GM12878 (cell line): ENCODE results near the gene HLA-DMA. TPM values are rescaled to one million over a fixed set of nuclear protein-coding genes. Genes with fewer than 3 reads are reported as not detected.

Source experiments
- ATAC-seq: fragments of 200-7000 bp; cut with Tn5 transposase; 3 replicates; pipeline ENCODE4 v1.9.1; 2020; ENCODE audit warnings: mild to moderate bottlenecking, moderate library complexity
- BruUV-seq: library from RNA; stranded (reverse); fragments of 400-500 nt; replicated peaks from 2 replicates; lab custom pipeline; 2021; lab: Mats Ljungman, UMichigan
- CTCF ChIA-PET: fragments of 300-600 bp; sonication (Branson Sonifier 250); formaldehyde crosslinking; extraction: SDS; loops from one replicate; lab custom pipeline; 2021; ENCODE audit warnings: inconsistent platforms; lab: Yijun Ruan, JAX
- POLR2A ChIA-PET: fragments of 350-600 bp; formaldehyde crosslinking; extraction: SDS; loops from one replicate; lab custom pipeline; 2021; ENCODE audit warnings: inconsistent platforms; lab: Charles Lee
- RAD21 ChIA-PET: fragments of 300-600 bp; sonication (Branson Sonifier 250); formaldehyde crosslinking; loops from one replicate; lab custom pipeline; 2023; ENCODE audit warnings: antibody characterized with exemption; ENCODE audit not compliant: unreplicated experiment; lab: Charles Lee
- SMC1A ChIA-PET: fragments of 300-600 bp; sonication (Branson Sonifier 250); formaldehyde crosslinking; loops from one replicate; lab custom pipeline; 2023; ENCODE audit not compliant: unreplicated experiment, uncharacterized antibody; lab: Charles Lee
- DNase-seq: peaks from one replicate; pipeline ENCODE4 v3.0.0-alpha.2; 2011; ENCODE audit warnings: low read depth, low spot score
- FAIRE-seq: peaks from 3 replicates; lab custom pipeline; 2011; peaks lifted over from hg19 to GRCh38; lab: Jason Lieb, UNC
- H2AFZ ChIP-seq: 2 replicates; pipeline ENCODE4 v1.6.0; 2011; ENCODE audit warnings: low read depth, low read length, control low read depth; ENCODE audit not compliant: control insufficient read depth
- H3K27ac ChIP-seq: 2 replicates; pipeline ENCODE4 v1.5.1; 2011; ENCODE audit warnings: control low read depth; ENCODE audit not compliant: control insufficient read depth, insufficient read depth
- H3K27me3 ChIP-seq, 2 experiments: replicated peaks in 1 of 2; 2 replicates each; pipeline versions ENCODE4 v1.6.0 to v1.6.1; 2011; ENCODE audit warnings: low read length in 1 of 2; ENCODE audit not compliant: control insufficient read depth in 2 of 2, insufficient read depth in 2 of 2
- H3K36me3 ChIP-seq, 2 experiments: 2 replicates each; pipeline ENCODE4 v1.5.1; 2011; ENCODE audit warnings: low read length in 1 of 2; ENCODE audit not compliant: control insufficient read depth in 2 of 2, insufficient read depth in 2 of 2
- H3K4me1 ChIP-seq: 2 replicates; pipeline ENCODE4 v1.6.1; 2011; ENCODE audit warnings: mild to moderate bottlenecking, low read length, moderate library complexity, mixed read lengths; ENCODE audit not compliant: control insufficient read depth, insufficient read depth
- H3K4me2 ChIP-seq: 2 replicates; pipeline ENCODE4 v1.6.0; 2011; ENCODE audit warnings: control low read depth; ENCODE audit not compliant: control insufficient read depth, insufficient read depth
- H3K4me3 ChIP-seq: fragments of 200-600 bp; sonication (generic); 2 replicates; pipeline ENCODE4 v1.5.1; 2016
- H3K79me2 ChIP-seq: 2 replicates; pipeline ENCODE4 v1.6.0; 2011; ENCODE audit warnings: low read length; ENCODE audit not compliant: control insufficient read depth, insufficient read depth
- H3K9ac ChIP-seq: 2 replicates; pipeline ENCODE4 v1.8.0; 2011; ENCODE audit warnings: low read length, control low read depth, mixed read lengths; ENCODE audit not compliant: control insufficient read depth, insufficient read depth
- H3K9me3 ChIP-seq: replicated peaks from 3 replicates; pipeline ENCODE4 v1.5.1; 2011; ENCODE audit warnings: mild to moderate bottlenecking, low read length; ENCODE audit not compliant: control insufficient read depth, insufficient read depth
- H4K20me1 ChIP-seq: 2 replicates; pipeline ENCODE4 v1.6.0; 2011; ENCODE audit not compliant: control insufficient read depth, insufficient read depth
- BCL11A ChIP-seq: IDR thresholded peaks from 2 replicates; pipeline ENCODE4 v1.6.1; 2011; ENCODE audit warnings: low read depth, low read length
- EZH2 ChIP-seq: IDR thresholded peaks from 2 replicates; pipeline ENCODE4 v1.6.1; 2012; ENCODE audit warnings: low read depth, mild to moderate bottlenecking, control low read depth, inconsistent platforms, low read length, borderline replicate concordance; ENCODE audit not compliant: control insufficient read depth
- MTA3 ChIP-seq: IDR thresholded peaks from 2 replicates; pipeline ENCODE4 v1.6.1; 2012; ENCODE audit warnings: low read length, inconsistent platforms, borderline replicate concordance
- POLR2AphosphoS2 ChIP-seq: IDR thresholded peaks from 2 replicates; pipeline ENCODE4 v1.6.1; 2011; ENCODE audit warnings: low read depth, mild to moderate bottlenecking, low read length, improper control_type of control experiment, moderate library complexity
- POLR2AphosphoS5 ChIP-seq: IDR thresholded peaks from 2 replicates; pipeline ENCODE4 v1.6.1; 2011; ENCODE audit warnings: mild to moderate bottlenecking, low read length, inconsistent platforms
- POU2F2 ChIP-seq: IDR thresholded peaks from 3 replicates; pipeline ENCODE4 v1.6.1; 2011; ENCODE audit warnings: low read depth, mild to moderate bottlenecking, low read length, borderline replicate concordance
- SREBF2 ChIP-seq: IDR thresholded peaks from 2 replicates; pipeline ENCODE4 v1.6.1; 2012; ENCODE audit warnings: mild to moderate bottlenecking, low read length
- ZBED1 ChIP-seq: IDR thresholded peaks from 2 replicates; pipeline ENCODE4 v1.6.1; 2016; ENCODE audit warnings: borderline replicate concordance
- WGBS: methylation state at CpG from one replicate; pipeline ENCODE4 v1.1.6; 2016; ENCODE audit warnings: low lambda C conversion rate; ENCODE audit not compliant: insufficient replicate concordance, insufficient coverage; ENCODE audit errors: missing lambda C conversion rate; 5-methylcytosine and 5-hydroxymethylcytosine counted together
- in situ Hi-C: fragments of 300-500 bp; cut with MboI; formaldehyde crosslinking; loops from 9 replicates; pipeline ENCODE4 v1.14.3; 2018; ENCODE audit warnings: mixed read lengths
- intact Hi-C: fragments of 100-400 bp; cut with micrococcal nuclease; formaldehyde crosslinking; loops from one replicate; pipeline ENCODE4 v1.14.2; 2022; ENCODE audit not compliant: unreplicated experiment
- polyA plus RNA-seq, 11 experiments: library from polyadenylated mRNA; depleted of rRNA in 4 of 11; unstranded in 6 of 11; stranded (reverse) in 5 of 11; fragments of >200 nt; fragmentation: Nextera tagmentation in 4 of 11; fragmentation: Illumina TruSeq in 1 of 11; extraction: Ambion mirVana in 4 of 11; extraction: Trizol in 1 of 11; gene quantifications; 1 replicate in 1 of 11; 2 replicates in 10 of 11; pipeline versions ENCODE4 v1.2.1 to v1.2.3, GENCODE V29; 2011 to 2016; ENCODE audit warnings: inconsistent platforms in 2 of 11, missing spikeins in 2 of 11, low read depth in 1 of 11
- total RNA-seq, 4 experiments: library from RNA; depleted of rRNA in 3 of 4; stranded (reverse); fragments of >200 nt in 3 of 4; fragmentation: Illumina TruSeq in 1 of 4; extraction: Trizol in 1 of 4; gene quantifications; 2 replicates each; pipeline versions ENCODE4 v1.2.1 to v1.2.3, GENCODE V29; 2013 to 2021
- TF ChIP-seq, protein P1 (sequence below): fragments of 450-650 bp; IDR thresholded peaks from 2 replicates; pipeline ENCODE4 v1.6.1; 2018; ENCODE audit warnings: borderline replicate concordance, mild to moderate bottlenecking; ENCODE audit not compliant: partially characterized antibody

HLA-DMA gene
- total and polyA plus RNA-seq, 10 of the 15 experiments (the other 5 are each of a cell fraction or from before 2014, with no cell fraction given) = 177 to 552 (median 309) TPM

DNA sequence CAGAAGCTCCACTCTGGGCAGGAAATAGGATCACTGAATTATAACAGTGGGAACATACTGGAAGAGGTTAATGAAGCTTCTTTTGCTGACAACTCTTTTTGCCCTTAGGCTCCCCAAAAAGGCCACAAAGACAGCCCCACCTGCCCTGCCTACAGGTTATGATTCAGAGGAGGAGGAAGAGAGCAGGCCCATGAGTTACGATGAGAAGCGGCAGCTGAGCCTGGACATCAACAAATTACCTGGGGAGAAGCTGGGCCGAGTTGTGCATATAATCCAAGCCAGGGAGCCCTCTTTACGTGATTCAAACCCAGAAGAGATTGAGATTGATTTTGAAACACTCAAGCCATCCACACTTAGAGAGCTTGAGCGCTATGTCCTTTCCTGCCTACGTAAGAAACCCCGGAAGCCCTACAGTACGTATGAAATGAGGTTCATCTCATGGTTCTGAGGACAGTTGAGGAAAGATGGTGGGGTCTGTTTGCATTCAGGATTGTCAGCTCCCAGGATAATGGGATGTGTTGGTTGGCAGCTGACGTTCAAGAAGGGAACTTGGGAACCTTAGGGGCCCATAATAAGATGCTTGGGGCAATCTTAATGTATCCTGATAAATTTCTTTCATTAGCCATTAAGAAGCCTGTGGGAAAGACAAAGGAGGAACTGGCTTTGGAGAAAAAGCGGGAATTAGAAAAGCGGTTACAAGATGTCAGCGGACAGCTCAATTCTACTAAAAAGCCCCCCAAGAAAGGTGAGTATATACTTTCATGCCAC lies 27.0 kb upstream of the HLA-DMA start:
- no peak overlapping the region; the same call in 1 of the 2 replicates for H3K4me2 ChIP-seq
- WGBS = 81% methylated on average over 12 of the region's 12 CpGs
- no peak overlapping the region for H3K4me3 ChIP-seq
- H3K27ac ChIP-seq = no peak overlapping the region
- SMC1A ChIA-PET = interaction anchor here (0.8 to 9.4 kb wide), 7 partner anchors 10 to 98 kb away, joined by 3 to 195 read pairs (median 11); partner anchors contain the start of gene HLA-DMA
- in situ Hi-C loops (no loop called here), intact Hi-C loops (no loop called here)
- RAD21 ChIA-PET = interaction anchor here (1.1 to 9.0 kb wide), 5 partner anchors 27 to 96 kb away, joined by 3 to 135 read pairs (median 4); partner anchors contain the start of genes HLA-DMA and HLA-DPB1
- FAIRE-seq (no peak), DNase-seq (no peak), ATAC-seq (no peak)
- H3K27me3 ChIP-seq = no peaks in the 10 kb centered on the region
- peaks cover 37% of the 10 kb centered on the region for H3K79me2 ChIP-seq
- no peaks in the 10 kb centered on the region; the same call in 1 of the 2 replicates for H3K4me1 ChIP-seq
- H3K9ac ChIP-seq = no peak overlapping the region
- CTCF ChIA-PET = interaction anchor here (0.6 to 3.6 kb wide), 17 partner anchors 9 to 194 kb away, joined by 3 to 32 read pairs (median 3); partner anchors contain the start of genes BRD2, HLA-DMA and TAP2
- H4K20me1 ChIP-seq = peaks cover 20% of the 10 kb centered on the region; the same call in 1 of the 2 replicates
- BruUV-seq = TSS peak; percentile 4
- H2AFZ ChIP-seq = no peak overlapping the region
- no peaks in the 10 kb centered on the region for H3K9me3 ChIP-seq
- peaks cover 44 to 48% of the 10 kb centered on the region in 2 experiments for H3K36me3 ChIP-seq
- POLR2A ChIA-PET = interaction anchor here (1.0 to 16.6 kb wide), 5 partner anchors 8 to 142 kb away, joined by 4 to 486 read pairs (median 5); partner anchors contain the start of genes BRD2, HLA-DMA and TAP2
- TF ChIP-seq SREBF2 (no peak), POLR2AphosphoS5 (peak; percentile 87), BCL11A (no peak), EZH2 (no peak), MTA3 (0 out of 2 replicates have a peak, but pooled peaks have one; percentile 32), POLR2AphosphoS2 (peak; percentile 83), POU2F2 (no peak), ZBED1 (peak; percentile 30; the same call in 1 of the 2 replicates)
- TF ChIP-seq, protein P1, sequence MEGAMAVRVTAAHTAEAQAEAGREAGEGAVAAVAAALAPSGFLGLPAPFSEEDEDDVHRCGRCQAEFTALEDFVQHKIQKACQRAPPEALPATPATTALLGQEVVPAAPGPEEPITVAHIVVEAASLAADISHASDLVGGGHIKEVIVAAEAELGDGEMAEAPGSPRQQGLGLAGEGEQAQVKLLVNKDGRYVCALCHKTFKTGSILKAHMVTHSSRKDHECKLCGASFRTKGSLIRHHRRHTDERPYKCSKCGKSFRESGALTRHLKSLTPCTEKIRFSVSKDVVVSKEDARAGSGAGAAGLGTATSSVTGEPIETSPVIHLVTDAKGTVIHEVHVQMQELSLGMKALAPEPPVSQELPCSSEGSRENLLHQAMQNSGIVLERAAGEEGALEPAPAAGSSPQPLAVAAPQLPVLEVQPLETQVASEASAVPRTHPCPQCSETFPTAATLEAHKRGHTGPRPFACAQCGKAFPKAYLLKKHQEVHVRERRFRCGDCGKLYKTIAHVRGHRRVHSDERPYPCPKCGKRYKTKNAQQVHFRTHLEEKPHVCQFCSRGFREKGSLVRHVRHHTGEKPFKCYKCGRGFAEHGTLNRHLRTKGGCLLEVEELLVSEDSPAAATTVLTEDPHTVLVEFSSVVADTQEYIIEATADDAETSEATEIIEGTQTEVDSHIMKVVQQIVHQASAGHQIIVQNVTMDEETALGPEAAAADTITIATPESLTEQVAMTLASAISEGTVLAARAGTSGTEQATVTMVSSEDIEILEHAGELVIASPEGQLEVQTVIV = no peak
